Measurements from ENCODE around the gene ZNF574.

ZNF574 gene

GRCh38 chr19:42108527-42109389 lies 32.8 kb downstream of the ZNF574 start:
- no peak for TF ChIP-seq ZC3H10 (CRISPR knock-in tag; IDR thresholded peaks at IDR 0.05)
- no peak for TF ChIP-seq ESRRG (CRISPR knock-in tag; IDR thresholded peaks at IDR 0.05)
- TF ChIP-seq TCF4 (CRISPR knock-in tag; IDR thresholded peaks at IDR 0.05; ENCODE audit: borderline replicate concordance), result no peak
- no peak for TF ChIP-seq PPARA (CRISPR knock-in tag; IDR thresholded peaks at IDR 0.05; ENCODE audit: borderline replicate concordance)
- ATAC-seq, result peak; percentile 89

- TF ChIP-seq ZNF8 (CRISPR knock-in tag; IDR thresholded peaks at IDR 0.05) (no peak), CSRNP3 (CRISPR knock-in tag; IDR thresholded peaks at IDR 0.05) (no peak), BACH2 (CRISPR knock-in tag; IDR thresholded peaks at IDR 0.05; ENCODE audit: borderline replicate concordance) (no peak), POU6F1 (CRISPR knock-in tag; IDR thresholded peaks at IDR 0.05; ENCODE audit: borderline replicate concordance, low read depth) (no peak), CREB5 (CRISPR knock-in tag; IDR thresholded peaks at IDR 0.05; ENCODE audit: low read depth) (no peak), CSDC2 (CRISPR knock-in tag; IDR thresholded peaks at IDR 0.05) (no peak), ZFP30 (CRISPR knock-in tag; IDR thresholded peaks at IDR 0.05) (no peak), TCF4 (CRISPR knock-in tag; IDR thresholded peaks at IDR 0.05; ENCODE audit: borderline replicate concordance) (no peak)
- no peak for ATAC-seq
Observed at GRCh38 chr19:42109896-42110295, 33.9 kb downstream of the ZNF574 start.

GRCh38 chr19:42110658-42111057 lies 34.7 kb downstream of the ZNF574 start:
- TF ChIP-seq ZNF8 (CRISPR knock-in tag; IDR thresholded peaks at IDR 0.05) (no peak), BACH2 (CRISPR knock-in tag; IDR thresholded peaks at IDR 0.05; ENCODE audit: borderline replicate concordance) (no peak), SNAI2 (CRISPR knock-in tag; IDR thresholded peaks at IDR 0.05) (no peak), POU6F1 (CRISPR knock-in tag; IDR thresholded peaks at IDR 0.05; ENCODE audit: borderline replicate concordance, low read depth) (no peak), PATZ1 (CRISPR knock-in tag; IDR thresholded peaks at IDR 0.05; ENCODE audit: borderline replicate concordance) (no peak), CSDC2 (CRISPR knock-in tag; IDR thresholded peaks at IDR 0.05) (no peak), CREB5 (CRISPR knock-in tag; IDR thresholded peaks at IDR 0.05; ENCODE audit: low read depth) (no peak), ESRRG (CRISPR knock-in tag; IDR thresholded peaks at IDR 0.05) (no peak), TCF4 (CRISPR knock-in tag; IDR thresholded peaks at IDR 0.05; ENCODE audit: borderline replicate concordance) (no peak), ZFP3 (CRISPR knock-in tag; IDR thresholded peaks at IDR 0.05) (no peak), OSR1 (CRISPR knock-in tag; IDR thresholded peaks at IDR 0.05) (no peak), ARNTL (CRISPR knock-in tag; IDR thresholded peaks at IDR 0.05; ENCODE audit: borderline replicate concordance, low read depth) (no peak), GLIS3 (CRISPR knock-in tag; IDR thresholded peaks at IDR 0.05) (no peak), ISL1 (CRISPR knock-in tag; IDR thresholded peaks at IDR 0.05) (no peak), TSHZ2 (CRISPR knock-in tag; IDR thresholded peaks at IDR 0.05) (no peak)
- no peak for ATAC-seq

Measured in SK-N-SH treated with all-trans-retinoic acid at 6 μM for 48 hours (cell line).